SK-N-MC (cell line): ENCODE results near the gene PRG3.

Experiments
- DNase-seq: peaks from one replicate; pipeline ENCODE4 v3.0.0-alpha.2; 2011; ENCODE audit warnings: low read depth, low spot score
- H3K27ac ChIP-seq: fragments of 200-600 bp; sonication (generic); 2 replicates; pipeline ENCODE4 v1.5.1; 2016; ENCODE audit warnings: mixed run types
- H3K36me3 ChIP-seq: fragments of 200-600 bp; sonication (generic); 2 replicates; pipeline ENCODE4 v1.6.1; 2017; ENCODE audit warnings: antibody characterized with exemption, low read length, mixed read lengths; ENCODE audit not compliant: insufficient read depth
- H3K4me3 ChIP-seq: fragments of 200-600 bp; sonication (generic); 2 replicates; pipeline ENCODE4 v1.5.1; 2016
- H3K9ac ChIP-seq: fragments of 200-600 bp; sonication (generic); 2 replicates; pipeline ENCODE4 v1.8.0; 2017; ENCODE audit warnings: mixed run types, mixed read lengths; ENCODE audit not compliant: insufficient read length
- H3K9me3 ChIP-seq: fragments of 200-600 bp; sonication (generic); 2 replicates; pipeline ENCODE4 v1.6.1; 2017; ENCODE audit warnings: low read depth, mild to moderate bottlenecking, antibody characterized with exemption, low read length, moderate library complexity, mixed read lengths
- EZH2 ChIP-seq: fragments of 200-600 bp; sonication (generic); IDR thresholded peaks from one replicate; pipeline ENCODE4 v1.6.1; 2017; ENCODE audit warnings: antibody characterized with exemption
- FOXP2 ChIP-seq: optimal IDR thresholded peaks from 2 replicates; pipeline ENCODE3; 2011; ENCODE audit warnings: mild to moderate bottlenecking, moderate library complexity; ENCODE audit not compliant: insufficient read depth; ENCODE audit errors: extremely low read length, control extremely low read depth
- POLR2AphosphoS5 ChIP-seq: IDR thresholded peaks from 2 replicates; pipeline ENCODE4 v1.6.1; 2012; ENCODE audit warnings: mild to moderate bottlenecking, low read depth, low read length, borderline replicate concordance

Gene PRG3

GRCh38 chr11:57386178-57386940 lies 5.4 kb upstream of the PRG3 start:
- DNase-seq, result no peak
- no peak overlapping the region for H3K9ac ChIP-seq
- no peaks in the 10 kb centered on the region for H3K9me3 ChIP-seq
- no peaks in the 10 kb centered on the region for H3K36me3 ChIP-seq
- no peak overlapping the region for H3K4me3 ChIP-seq
- no peak overlapping the region for H3K27ac ChIP-seq
- TF ChIP-seq FOXP2 (no peak), EZH2 (no peak), POLR2AphosphoS5 (no peak)

GRCh38 chr11:57379732-57380131 lies 1.2 kb downstream of the PRG3 start:
- TF ChIP-seq FOXP2 (no peak), POLR2AphosphoS5 (no peak), EZH2 (no peak)
- no peak overlapping the region for H3K4me3 ChIP-seq
- H3K36me3 ChIP-seq, result no peaks in the 10 kb centered on the region
- no peak for DNase-seq
- no peak overlapping the region for H3K9ac ChIP-seq
- no peaks in the 10 kb centered on the region for H3K9me3 ChIP-seq
- no peak overlapping the region for H3K27ac ChIP-seq

- H3K4me3 ChIP-seq, result no peak overlapping the region
- no peaks in the 10 kb centered on the region for H3K9me3 ChIP-seq
- no peak for DNase-seq
- no peaks in the 10 kb centered on the region for H3K36me3 ChIP-seq
- no peak overlapping the region for H3K9ac ChIP-seq
- TF ChIP-seq POLR2AphosphoS5 (no peak), FOXP2 (no peak), EZH2 (no peak)
- no peak overlapping the region for H3K27ac ChIP-seq
Observed at GRCh38 chr11:57378186-57378585, 2.8 kb downstream of the PRG3 start.

- H3K36me3 ChIP-seq, result no peaks in the 10 kb centered on the region
- no peak for DNase-seq
- no peak overlapping the region for H3K4me3 ChIP-seq
- H3K9me3 ChIP-seq, result no peaks in the 10 kb centered on the region
- TF ChIP-seq FOXP2 (no peak), EZH2 (no peak), POLR2AphosphoS5 (no peak)
- no peak overlapping the region for H3K27ac ChIP-seq
- no peak overlapping the region for H3K9ac ChIP-seq
Observed at GRCh38 chr11:57377107-57377506, 3.8 kb downstream of the PRG3 start.

- no peak for DNase-seq
- Histone ChIP-seq H3K9me3 (no peaks in the 10 kb centered on the region), H3K27ac (no peak overlapping the region), H3K4me3 (no peak overlapping the region), H3K9ac (no peak overlapping the region), H3K36me3 (no peaks in the 10 kb centered on the region)
- no peak for TF ChIP-seq FOXP2
- TF ChIP-seq POLR2AphosphoS5, result no peak
- TF ChIP-seq EZH2, result no peak
Observed at GRCh38 chr11:57376095-57377090, 4.6 kb downstream of the PRG3 start.

GRCh38 chr11:57375490-57375889 lies 5.5 kb downstream of the PRG3 start:
- no peaks in the 10 kb centered on the region for H3K9me3 ChIP-seq
- no peak overlapping the region for H3K27ac ChIP-seq
- H3K36me3 ChIP-seq, result no peaks in the 10 kb centered on the region
- TF ChIP-seq EZH2 (no peak), FOXP2 (no peak), POLR2AphosphoS5 (no peak)
- no peak overlapping the region for H3K4me3 ChIP-seq
- no peak for DNase-seq
- no peak overlapping the region for H3K9ac ChIP-seq

- no peak overlapping the region for H3K9ac ChIP-seq
- H3K4me3 ChIP-seq, result no peak overlapping the region
- no peaks in the 10 kb centered on the region for H3K9me3 ChIP-seq
- H3K36me3 ChIP-seq, result no peaks in the 10 kb centered on the region
- TF ChIP-seq FOXP2 (no peak), POLR2AphosphoS5 (no peak), EZH2 (no peak)
- no peak overlapping the region for H3K27ac ChIP-seq
- no peak for DNase-seq
Observed at GRCh38 chr11:57374966-57375365, 6.0 kb downstream of the PRG3 start.

- no peak for DNase-seq
- no peaks in the 10 kb centered on the region for H3K36me3 ChIP-seq
- no peak overlapping the region for H3K9ac ChIP-seq
- H3K9me3 ChIP-seq, result no peaks in the 10 kb centered on the region
- no peak for TF ChIP-seq POLR2AphosphoS5
- no peak for TF ChIP-seq FOXP2
- no peak for TF ChIP-seq EZH2
- H3K4me3 ChIP-seq, result no peak overlapping the region
- no peak overlapping the region for H3K27ac ChIP-seq
Observed at GRCh38 chr11:57373146-57373545, 7.8 kb downstream of the PRG3 start.
